CD1c-positive myeloid dendritic cell (primary cell): ENCODE data around the gene LCP1.
A peak's percentile ranks its signal among the peaks of the same experiment; 100 is the strongest.

ENCODE experiments used
- DNase-seq: peaks from one replicate; pipeline ENCODE4 v3.0.0-alpha.2; 2016; ENCODE audit errors: extremely low spot score

LCP1 gene

GRCh38 chr13:46127358-46128023, 54.5 kb downstream of the LCP1 start:
- DNase-seq: no peak

- DNase-seq: peak; percentile 72
Observed at GRCh38 chr13:46126552-46127357, 55.2 kb downstream of the LCP1 start.

DNA sequence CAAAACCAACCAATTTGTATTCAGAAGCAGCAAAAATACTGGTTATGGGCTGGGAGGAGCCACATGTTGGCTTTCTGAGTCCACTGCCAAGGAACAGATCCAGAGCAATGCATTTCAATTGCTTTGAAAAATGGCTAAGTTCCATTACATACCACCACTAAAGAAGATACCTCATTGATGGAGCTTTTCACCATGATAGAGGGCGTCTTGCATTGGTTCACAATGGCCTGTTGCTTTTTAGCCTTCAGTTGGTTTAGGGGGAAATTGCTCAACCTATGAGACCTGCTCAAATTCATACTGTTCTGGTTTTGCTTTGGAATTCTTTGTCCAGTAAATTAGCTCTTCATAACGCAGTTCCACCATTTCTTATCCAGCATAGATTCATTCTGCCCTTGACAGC, 55.9 kb downstream of the LCP1 start:
- DNase-seq: no peak

DNA sequence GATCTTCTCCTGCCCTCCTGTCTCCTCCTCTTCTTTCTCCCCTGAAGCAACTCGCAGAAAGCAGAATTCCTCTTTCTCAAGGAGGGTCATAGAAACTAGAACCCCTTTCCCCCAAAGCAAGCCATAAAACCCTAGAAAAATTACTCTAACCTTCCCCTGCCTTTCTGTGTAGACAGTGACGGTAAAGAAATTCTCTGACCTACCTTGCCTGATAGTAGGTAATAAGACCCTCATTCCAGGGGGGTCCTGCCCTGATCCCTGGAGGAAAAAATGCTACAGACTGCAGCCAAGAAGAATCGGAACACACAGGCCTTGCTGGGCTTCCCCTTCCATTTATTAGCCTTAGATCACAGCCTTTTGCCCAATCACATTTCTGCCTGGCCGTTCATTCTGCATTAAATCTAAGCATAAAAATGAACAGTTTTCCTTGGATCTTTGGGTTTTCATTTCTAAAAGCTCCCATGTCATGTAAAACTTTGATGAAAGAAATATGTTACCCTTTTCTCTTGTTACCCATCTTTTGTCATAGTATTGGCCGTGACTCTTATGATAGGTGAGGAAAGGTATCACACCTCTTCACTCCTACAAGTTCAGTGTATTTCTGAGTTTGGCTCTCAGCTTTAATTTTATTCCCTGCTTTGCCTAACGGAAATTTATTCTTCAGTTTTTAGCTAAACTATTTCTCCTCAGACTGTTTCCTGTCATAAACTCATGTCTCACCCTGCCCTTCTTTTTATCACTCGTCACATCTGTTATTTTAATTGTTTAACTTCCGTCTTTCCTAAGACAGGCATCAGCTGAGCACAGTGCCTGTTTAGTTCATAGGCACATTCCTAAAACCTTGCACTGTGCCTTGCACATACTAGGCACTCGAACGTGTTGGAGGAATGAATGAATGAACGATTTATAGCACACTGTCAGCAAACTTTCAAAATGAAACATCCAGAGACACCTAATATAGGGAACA, 56.7 kb downstream of the LCP1 start:
- peak; percentile 27 for DNase-seq

DNA sequence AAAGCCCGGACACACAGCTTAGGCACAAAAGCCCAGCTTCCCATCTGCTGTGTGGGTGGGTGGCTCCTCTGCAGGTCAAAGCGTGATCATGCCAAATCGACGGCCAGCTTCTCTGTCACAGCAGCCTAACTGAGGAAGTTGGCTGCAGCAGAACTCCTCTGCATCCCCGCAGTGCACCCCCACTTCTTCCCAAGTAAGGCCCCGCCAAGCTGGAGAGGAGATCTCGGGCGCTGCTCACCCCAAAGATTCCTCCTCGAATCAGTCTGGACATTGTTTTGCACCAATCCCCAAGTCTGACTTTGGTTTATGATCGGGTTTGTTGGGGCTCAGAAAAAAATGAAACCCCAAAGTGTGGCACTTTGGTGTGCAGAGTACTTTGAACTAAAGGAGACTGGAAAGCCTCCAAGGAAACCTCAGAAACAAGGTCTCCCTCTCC, 57.4 kb downstream of the LCP1 start:
- peak; percentile 75 for DNase-seq

- DNase-seq: no peak
Observed at GRCh38 chr13:46122304-46122703, 59.7 kb downstream of the LCP1 start.

- DNase-seq: no peak
Observed at GRCh38 chr13:46121597-46122163, 60.3 kb downstream of the LCP1 start.

GRCh38 chr13:46121033-46121432, 60.9 kb downstream of the LCP1 start:
- DNase-seq: no peak

- no peak for DNase-seq
Observed at GRCh38 chr13:46119883-46120614, 61.9 kb downstream of the LCP1 start.

DNA sequence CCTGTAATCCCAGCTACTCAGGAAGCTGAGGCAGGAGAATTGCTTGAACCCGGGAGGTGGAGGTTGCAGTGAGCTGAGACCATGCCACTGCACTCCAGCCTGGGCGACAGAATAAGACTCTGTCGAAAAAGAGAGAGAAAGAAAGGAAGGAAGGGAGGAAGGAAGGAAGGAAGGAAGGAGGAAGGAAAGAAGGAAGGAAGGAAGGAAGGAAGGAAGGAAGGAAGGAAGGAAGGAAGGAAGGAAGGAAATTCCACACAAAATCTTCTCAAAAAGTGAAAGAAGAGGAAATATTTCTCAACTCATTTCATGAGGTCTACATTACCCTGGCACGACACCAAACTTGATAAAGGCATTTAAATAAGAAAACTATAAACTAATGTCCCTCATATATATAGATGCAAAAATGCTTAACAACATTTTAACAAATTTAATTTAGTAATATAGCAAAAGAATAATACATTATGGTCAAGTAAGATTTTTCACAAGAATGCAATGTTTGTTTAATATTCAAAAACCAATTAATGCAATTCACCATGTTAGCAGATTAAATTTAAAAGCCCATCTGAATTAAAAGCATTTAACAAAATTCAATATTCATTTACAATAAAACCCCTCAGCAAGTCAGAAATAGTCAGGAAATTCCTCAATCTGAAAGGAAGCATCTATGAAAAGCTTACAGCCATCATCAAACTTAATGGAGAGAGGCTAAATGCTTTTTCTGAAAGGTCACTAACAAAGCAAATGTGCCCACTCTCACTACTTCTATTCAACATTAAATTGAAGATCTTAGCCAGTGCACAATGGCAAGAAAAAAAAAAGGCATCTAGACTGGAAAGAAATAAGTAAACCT, 65.1 kb downstream of the LCP1 start:
- no peak for DNase-seq

DNA sequence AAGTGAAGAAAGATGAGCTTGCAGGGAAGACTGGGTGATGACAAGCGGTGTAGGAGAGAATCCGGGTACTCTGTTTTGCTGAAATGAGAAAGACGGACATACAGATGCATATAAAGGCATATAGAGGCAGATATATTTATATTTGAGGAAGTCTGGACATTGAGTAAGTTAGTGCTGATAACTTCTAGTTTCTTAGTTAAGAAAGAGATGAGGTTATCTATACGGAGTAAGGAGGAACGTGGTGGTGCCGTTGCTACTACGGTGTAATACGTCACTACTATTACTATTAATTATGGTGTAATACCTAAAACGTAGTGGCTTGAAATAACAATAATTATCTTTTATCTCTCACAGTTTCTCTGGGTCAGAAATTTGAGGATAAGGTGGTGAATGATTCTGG, 67.4 kb downstream of the LCP1 start:
- DNase-seq: peak; percentile 62

DNA sequence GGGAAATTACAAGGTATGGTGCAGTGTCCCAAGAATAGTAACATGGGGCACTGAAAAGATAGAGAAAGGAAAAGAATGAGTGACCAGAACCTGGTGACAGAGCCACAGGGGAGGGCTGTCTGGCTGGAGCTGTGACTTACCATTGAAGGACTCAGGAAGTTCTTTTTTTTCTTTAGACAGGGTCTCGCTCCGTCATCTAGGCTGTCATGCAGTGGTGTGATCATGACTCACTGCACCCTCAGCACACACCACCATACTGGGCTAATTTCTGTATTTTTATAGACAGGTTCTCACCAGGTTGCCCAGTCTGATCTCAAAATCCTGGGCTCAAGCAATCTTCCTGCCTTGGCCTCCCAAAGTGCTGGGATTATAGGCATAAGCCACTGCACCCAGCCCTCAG, 68.4 kb downstream of the LCP1 start:
- DNase-seq: peak; percentile 69

DNA sequence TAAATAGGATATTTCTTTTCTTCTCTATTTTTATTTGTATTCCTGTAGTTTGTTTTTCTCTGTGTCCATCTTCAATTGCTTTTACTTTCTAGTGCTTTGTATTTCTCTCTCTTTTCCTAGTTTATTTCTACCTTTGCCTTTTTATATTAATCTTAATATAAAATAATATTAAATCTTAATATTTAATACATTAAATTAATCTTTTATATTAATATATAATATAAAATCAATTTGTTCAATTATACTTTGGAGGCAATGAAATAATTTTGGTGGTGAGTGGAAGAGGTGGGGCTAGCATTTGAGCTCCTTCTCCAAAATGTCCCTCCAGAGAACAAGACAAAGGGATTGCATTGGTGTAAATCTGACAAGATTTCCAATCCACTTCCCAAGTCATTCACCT, 70.8 kb downstream of the LCP1 start:
- no peak for DNase-seq

GRCh38 chr13:46109451-46109850, 72.5 kb downstream of the LCP1 start:
- no peak for DNase-seq

GRCh38 chr13:46106839-46107371, 75.1 kb downstream of the LCP1 start:
- DNase-seq: no peak

- DNase-seq: no peak
Observed at GRCh38 chr13:46104868-46105267, 77.1 kb downstream of the LCP1 start, which contains the start of gene CPB2. Gene CPB2, minus strand, starts transcription at chr13:46105033. Its CDS starts 24 bp downstream, at chr13:46105009.

GRCh38 chr13:46103037-46103436, 78.9 kb downstream of the LCP1 start:
- DNase-seq: no peak

DNA sequence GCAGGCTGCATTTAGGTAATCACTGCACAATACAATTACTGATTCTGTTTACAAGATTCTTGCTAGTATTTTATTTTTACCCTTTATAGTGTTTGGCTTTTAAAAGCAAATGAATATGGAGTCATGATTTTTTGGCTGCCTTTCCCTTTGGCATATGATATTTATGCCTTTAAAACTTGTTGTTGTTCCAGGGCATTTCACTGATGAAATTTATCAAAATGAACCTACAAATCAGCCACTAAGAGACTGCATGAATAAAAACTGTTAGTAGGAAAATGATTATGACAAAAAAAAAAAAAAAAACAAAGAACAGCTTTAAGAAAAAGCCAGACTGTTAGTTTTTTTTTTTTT, 79.7 kb downstream of the LCP1 start:
- DNase-seq: no peak

DNA sequence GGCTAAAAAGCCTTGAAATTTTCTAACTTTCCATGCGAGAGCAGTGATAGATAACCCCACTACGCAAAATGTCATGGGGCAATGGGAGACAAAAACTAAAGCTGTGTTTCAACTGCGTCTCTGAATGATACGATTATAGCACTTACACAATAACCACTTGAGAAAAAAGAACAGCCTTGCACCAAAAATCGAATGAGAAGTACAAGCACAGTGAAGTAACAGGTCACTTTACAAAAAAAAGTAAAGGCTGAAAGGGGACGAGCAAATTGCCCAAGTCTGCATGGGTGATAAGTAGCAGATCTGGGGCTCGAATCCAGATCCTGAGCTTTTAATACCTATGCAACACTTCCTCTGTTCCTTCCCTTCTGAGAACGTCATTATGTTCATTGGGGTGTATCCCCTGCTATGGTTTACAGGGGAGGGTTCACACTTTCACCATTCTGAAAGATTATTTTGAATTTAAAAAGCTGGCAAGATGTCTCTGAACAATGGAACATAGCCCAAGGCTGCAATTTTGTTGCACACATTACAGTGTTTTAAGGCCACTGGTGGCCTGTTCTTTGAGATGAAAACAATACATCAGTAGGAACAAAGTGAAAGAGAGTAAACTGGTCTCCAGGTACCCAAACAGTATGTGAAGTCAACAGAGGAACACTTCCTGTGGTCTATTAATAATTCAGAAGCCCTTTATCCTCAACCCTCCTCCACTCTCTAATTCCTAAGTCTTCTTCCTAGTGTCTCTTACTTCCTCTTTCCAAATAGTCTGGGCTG, 80.3 kb downstream of the LCP1 start:
- DNase-seq: peak; percentile 56
